ENCODE measurements around the gene MPP3. TPM values are rescaled to one million over a fixed set of nuclear protein-coding genes. Genes with fewer than 3 reads are reported as not detected.

The MPP3 gene
- total and polyA plus RNA-seq, 2 donors (not counting 1 experiment from before 2014, with no cell fraction given), result 0.16 TPM; not detected in 1

- H3K4me2 ChIP-seq (replicated peaks; ENCODE audit: low read depth, low read length, poor library complexity, severe bottlenecking), result no peak overlapping the region
- WGBS (ENCODE audit: insufficient coverage), result no CpG with 5 or more reads among the region's 5 CpGs
- H4K20me1 ChIP-seq (ENCODE audit: control insufficient read depth, insufficient read depth, low read length, poor library complexity, severe bottlenecking), result no peaks in the 10 kb centered on the region
- Mint-ChIP-seq H3K4me1 (no peaks in the 10 kb centered on the region), H3K27me3 (peaks cover 9% of the 10 kb centered on the region), H3K9me3 (ENCODE audit: insufficient read depth) (no peaks in the 10 kb centered on the region), H3K4me3 (no peak overlapping the region), H3K27ac (no peak overlapping the region)
- intact Hi-C loops (cut with micrococcal nuclease), result no loop called here
- H2AFZ ChIP-seq (ENCODE audit: insufficient read depth, low read depth, low read length, poor library complexity, severe bottlenecking), result no peak overlapping the region
- H3K79me2 ChIP-seq (ENCODE audit: control insufficient read depth, insufficient read depth, low read length), result no peaks in the 10 kb centered on the region
- CTCF ChIA-PET, result no interaction called here
- ATAC-seq (ENCODE audit: low read depth), result no peak
- H3K27me3 ChIP-seq (replicated peaks in 1 of 4; ENCODE audit: control extremely low read depth in 1 of 4, control insufficient read depth in 3 of 4, insufficient read depth in 4 of 4, low read length in 3 of 4), result no peaks in the 10 kb centered on the region
- H3K27ac ChIP-seq (ENCODE audit: low read length in 2 of 2), result no peak overlapping the region
- no peaks in the 10 kb centered on the region for H3K4me1 ChIP-seq (ENCODE audit: control insufficient read depth in 2 of 2, insufficient read depth in 2 of 2, low read length in 2 of 2)
- no peaks in the 10 kb centered on the region for H3K36me3 ChIP-seq (replicated peaks in 1 of 2; ENCODE audit: control extremely low read depth in 1 of 2, control insufficient read depth in 1 of 2, extremely low read depth in 1 of 2, insufficient read depth in 2 of 2, low read length in 1 of 2)
- H3K4me3 ChIP-seq (ENCODE audit: control extremely low read depth in 1 of 5, extremely low read depth in 1 of 5, insufficient read depth in 1 of 5, low read depth in 2 of 5, low read length in 4 of 5), result no peak overlapping the region
- POLR2A ChIA-PET, result no interaction called here
- H3K9ac ChIP-seq (ENCODE audit: low read length), result no peak overlapping the region
- H3K9me3 ChIP-seq (ENCODE audit: control extremely low read depth in 1 of 3, control insufficient read depth in 2 of 3, insufficient read depth in 1 of 3, low read length in 2 of 3), result no peaks in the 10 kb centered on the region
- DNase-seq, result no peak
- no peak for TF ChIP-seq EZH2 (IDR thresholded peaks at IDR 0.05; ENCODE audit: borderline replicate concordance, insufficient read depth, low read depth, low read length, poor library complexity, severe bottlenecking)
- TF ChIP-seq, protein P1, sequence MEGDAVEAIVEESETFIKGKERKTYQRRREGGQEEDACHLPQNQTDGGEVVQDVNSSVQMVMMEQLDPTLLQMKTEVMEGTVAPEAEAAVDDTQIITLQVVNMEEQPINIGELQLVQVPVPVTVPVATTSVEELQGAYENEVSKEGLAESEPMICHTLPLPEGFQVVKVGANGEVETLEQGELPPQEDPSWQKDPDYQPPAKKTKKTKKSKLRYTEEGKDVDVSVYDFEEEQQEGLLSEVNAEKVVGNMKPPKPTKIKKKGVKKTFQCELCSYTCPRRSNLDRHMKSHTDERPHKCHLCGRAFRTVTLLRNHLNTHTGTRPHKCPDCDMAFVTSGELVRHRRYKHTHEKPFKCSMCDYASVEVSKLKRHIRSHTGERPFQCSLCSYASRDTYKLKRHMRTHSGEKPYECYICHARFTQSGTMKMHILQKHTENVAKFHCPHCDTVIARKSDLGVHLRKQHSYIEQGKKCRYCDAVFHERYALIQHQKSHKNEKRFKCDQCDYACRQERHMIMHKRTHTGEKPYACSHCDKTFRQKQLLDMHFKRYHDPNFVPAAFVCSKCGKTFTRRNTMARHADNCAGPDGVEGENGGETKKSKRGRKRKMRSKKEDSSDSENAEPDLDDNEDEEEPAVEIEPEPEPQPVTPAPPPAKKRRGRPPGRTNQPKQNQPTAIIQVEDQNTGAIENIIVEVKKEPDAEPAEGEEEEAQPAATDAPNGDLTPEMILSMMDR (IDR thresholded peaks at IDR 0.05), result no peak
Observed at GRCh38 chr17:43822570-43823190, 10.3 kb downstream of the MPP3 start.

DNA sequence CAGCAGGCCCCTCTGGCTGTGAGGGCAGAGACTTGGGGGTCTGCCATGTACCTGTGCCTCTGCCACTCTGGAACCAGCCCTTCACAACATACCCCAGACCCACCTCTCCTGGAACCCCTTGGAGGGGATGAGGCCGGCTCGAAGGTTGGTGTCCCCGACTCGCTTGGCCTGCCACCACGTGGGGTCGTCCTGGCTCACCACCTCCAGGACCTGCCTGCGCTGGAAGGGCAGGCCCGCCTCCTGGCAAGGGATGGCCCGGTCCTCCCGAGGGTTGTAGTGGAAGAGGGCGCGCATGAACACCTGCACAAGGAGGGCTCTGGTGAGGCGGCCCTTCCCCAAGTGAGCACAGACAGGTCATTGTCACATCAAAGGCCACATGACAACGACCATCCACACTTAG is 12.2 kb downstream of the MPP3 start:
- DNase-seq (no peak), ATAC-seq (ENCODE audit: low read depth) (no peak)
- no peaks in the 10 kb centered on the region for H3K9me3 Mint-ChIP-seq (ENCODE audit: insufficient read depth)
- Histone ChIP-seq H3K4me3 (ENCODE audit: control extremely low read depth in 1 of 5, extremely low read depth in 1 of 5, insufficient read depth in 1 of 5, low read depth in 2 of 5, low read length in 4 of 5) (no peak overlapping the region), H3K27me3 (replicated peaks in 1 of 4; ENCODE audit: control extremely low read depth in 1 of 4, control insufficient read depth in 3 of 4, insufficient read depth in 4 of 4, low read length in 3 of 4) (no peaks in the 10 kb centered on the region), H3K4me2 (replicated peaks; ENCODE audit: low read depth, low read length, poor library complexity, severe bottlenecking) (no peak overlapping the region), H3K36me3 (replicated peaks in 1 of 2; ENCODE audit: control extremely low read depth in 1 of 2, control insufficient read depth in 1 of 2, extremely low read depth in 1 of 2, insufficient read depth in 2 of 2, low read length in 1 of 2) (no peaks in the 10 kb centered on the region), H3K79me2 (ENCODE audit: control insufficient read depth, insufficient read depth, low read length) (no peaks in the 10 kb centered on the region), H3K9ac (ENCODE audit: low read length) (no peak overlapping the region), H2AFZ (ENCODE audit: insufficient read depth, low read depth, low read length, poor library complexity, severe bottlenecking) (no peak overlapping the region), H3K9me3 (ENCODE audit: control extremely low read depth in 1 of 3, control insufficient read depth in 2 of 3, insufficient read depth in 1 of 3, low read length in 2 of 3) (no peaks in the 10 kb centered on the region), H3K4me1 (ENCODE audit: control insufficient read depth in 2 of 2, insufficient read depth in 2 of 2, low read length in 2 of 2) (no peaks in the 10 kb centered on the region), H4K20me1 (ENCODE audit: control insufficient read depth, insufficient read depth, low read length, poor library complexity, severe bottlenecking) (no peaks in the 10 kb centered on the region), H3K27ac (ENCODE audit: low read length in 2 of 2) (no peak overlapping the region)
- no peaks in the 10 kb centered on the region for H3K4me1 Mint-ChIP-seq
- no peak overlapping the region for H3K4me3 Mint-ChIP-seq
- ChIA-PET CTCF (interaction anchor here (0.7 kb wide), 1 partner anchor 114 kb away, joined by 3 read pairs; no protein-coding TSS in a partner anchor), POLR2A (no interaction called here)
- intact Hi-C loops (cut with micrococcal nuclease), result no loop called here
- H3K27ac Mint-ChIP-seq, result no peak overlapping the region
- 94% methylated on average over 14 of the region's 14 CpGs for WGBS (ENCODE audit: insufficient coverage)
- peaks cover 7% of the 10 kb centered on the region for H3K27me3 Mint-ChIP-seq
- no peak for TF ChIP-seq EZH2 (IDR thresholded peaks at IDR 0.05; ENCODE audit: borderline replicate concordance, insufficient read depth, low read depth, low read length, poor library complexity, severe bottlenecking)
- TF ChIP-seq, protein P1 (IDR thresholded peaks at IDR 0.05), result no peak
